ENCODE measurements around the gene CCNY. TPM values are rescaled to one million over a fixed set of nuclear protein-coding genes. Genes with fewer than 3 reads are reported as not detected.

The CCNY gene
- total RNA-seq, 1 donor from 2014 or later, result 68.7 TPM

GRCh38 chr10:35520996-35521395 is 184.7 kb downstream of the CCNY start:
- Mint-ChIP-seq H3K4me3 (ENCODE audit: unreplicated experiment) (no peak overlapping the region), H3K36me3 (ENCODE audit: low read depth) (peaks cover 6% of the 10 kb centered on the region), H3K27ac (ENCODE audit: unreplicated experiment) (no peak overlapping the region), H3K9me3 (ENCODE audit: low read depth) (no peaks in the 10 kb centered on the region), H3K4me1 (ENCODE audit: low read depth) (peaks cover 11% of the 10 kb centered on the region), H3K27me3 (ENCODE audit: low read depth) (no peaks in the 10 kb centered on the region)
- no peak for TF ChIP-seq CTCF (IDR thresholded peaks at IDR 0.05)
- no peak for DNase-seq (ENCODE audit: low spot score)

DNA sequence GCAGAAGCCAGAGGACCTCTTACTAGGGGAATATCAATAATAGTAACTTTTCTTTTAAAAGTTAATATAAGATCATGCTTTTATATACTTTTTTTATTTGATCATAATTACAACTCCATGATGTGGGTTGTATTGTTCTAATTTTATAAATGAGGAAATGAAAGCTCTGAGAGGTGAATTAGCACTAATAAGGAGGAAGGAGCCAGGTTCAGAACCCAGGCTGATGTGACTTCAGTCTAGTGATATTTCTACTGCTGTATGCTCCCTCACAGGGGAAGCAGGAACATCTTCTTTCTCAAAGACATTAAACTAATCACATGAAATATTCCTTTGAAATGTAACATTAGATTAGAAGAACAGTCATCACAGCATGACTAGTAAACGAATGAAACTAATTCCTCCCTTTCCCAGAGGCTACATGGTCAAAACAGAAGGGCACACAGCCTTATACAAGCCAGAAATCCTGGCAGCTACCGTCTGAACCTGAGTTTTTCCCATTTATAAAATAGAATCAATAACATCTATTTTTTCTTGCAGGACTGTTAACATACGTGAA is 187.4 kb downstream of the CCNY start:
- H3K27ac Mint-ChIP-seq (ENCODE audit: unreplicated experiment), result no peak overlapping the region
- no peak for DNase-seq (ENCODE audit: low spot score)
- peaks cover 4% of the 10 kb centered on the region for H3K36me3 Mint-ChIP-seq (ENCODE audit: low read depth)
- no peaks in the 10 kb centered on the region for H3K9me3 Mint-ChIP-seq (ENCODE audit: low read depth)
- TF ChIP-seq CTCF (IDR thresholded peaks at IDR 0.05), result no peak
- peaks cover 9% of the 10 kb centered on the region for H3K4me1 Mint-ChIP-seq (ENCODE audit: low read depth)
- no peak overlapping the region for H3K4me3 Mint-ChIP-seq (ENCODE audit: unreplicated experiment)
- H3K27me3 Mint-ChIP-seq (ENCODE audit: low read depth), result no peaks in the 10 kb centered on the region

GRCh38 chr10:35526746-35527145 is 190.4 kb downstream of the CCNY start:
- no peak for DNase-seq (ENCODE audit: low spot score)
- Mint-ChIP-seq H3K27me3 (ENCODE audit: low read depth) (no peaks in the 10 kb centered on the region), H3K9me3 (ENCODE audit: low read depth) (no peaks in the 10 kb centered on the region)

GRCh38 chr10:35532141-35532540 is 195.8 kb downstream of the CCNY start:
- no peak overlapping the region for H3K4me3 Mint-ChIP-seq (ENCODE audit: unreplicated experiment)
- H3K4me1 Mint-ChIP-seq (ENCODE audit: low read depth), result no peaks in the 10 kb centered on the region
- no peak for TF ChIP-seq CTCF (IDR thresholded peaks at IDR 0.05)
- H3K9me3 Mint-ChIP-seq (ENCODE audit: low read depth), result peaks cover 15% of the 10 kb centered on the region
- H3K27ac Mint-ChIP-seq (ENCODE audit: unreplicated experiment), result no peak overlapping the region
- no peak for DNase-seq (ENCODE audit: low spot score)
- peaks cover 44% of the 10 kb centered on the region for H3K36me3 Mint-ChIP-seq (ENCODE audit: low read depth)
- H3K27me3 Mint-ChIP-seq (ENCODE audit: low read depth), result no peaks in the 10 kb centered on the region

More at GRCh38 chr10:35526746-35527145, 190.4 kb downstream of the CCNY start:
- no peak for TF ChIP-seq CTCF (IDR thresholded peaks at IDR 0.05)
- no peak overlapping the region for H3K27ac Mint-ChIP-seq (ENCODE audit: unreplicated experiment)
- no peak overlapping the region for H3K4me3 Mint-ChIP-seq (ENCODE audit: unreplicated experiment)
- peaks cover 9% of the 10 kb centered on the region for H3K4me1 Mint-ChIP-seq (ENCODE audit: low read depth)
- peaks cover 12% of the 10 kb centered on the region for H3K36me3 Mint-ChIP-seq (ENCODE audit: low read depth)

GRCh38 chr10:35533565-35533964 is 197.3 kb downstream of the CCNY start:
- Mint-ChIP-seq H3K36me3 (ENCODE audit: low read depth) (peaks cover 51% of the 10 kb centered on the region), H3K4me1 (ENCODE audit: low read depth) (no peaks in the 10 kb centered on the region), H3K9me3 (ENCODE audit: low read depth) (peaks cover 15% of the 10 kb centered on the region), H3K27me3 (ENCODE audit: low read depth) (no peaks in the 10 kb centered on the region), H3K4me3 (ENCODE audit: unreplicated experiment) (no peak overlapping the region), H3K27ac (ENCODE audit: unreplicated experiment) (no peak overlapping the region)
- DNase-seq (ENCODE audit: low spot score), result no peak
- no peak for TF ChIP-seq CTCF (IDR thresholded peaks at IDR 0.05)

All from chondrocyte (in vitro differentiated cells).